Prostate gland (tissue), 2 donors: ENCODE data around the gene ASIC4.

ENCODE experiments used
- CTCF ChIP-seq, 4 experiments: fragments of 200-600 bp in 2 of 4; fragments of 450-650 bp in 2 of 4; sonication (generic) in 2 of 4; IDR thresholded peaks; 1 replicate in 3 of 4; 2 replicates in 1 of 4; pipeline ENCODE4 v1.5.1; 2016 to 2019; ENCODE audit warnings: antibody characterized with exemption in 4 of 4, mild to moderate bottlenecking in 2 of 4, moderate library complexity in 2 of 4
- POLR2A ChIP-seq: fragments of 450-650 bp; IDR thresholded peaks from one replicate; pipeline ENCODE4 v1.6.1; 2016; ENCODE audit warnings: antibody characterized with exemption, mild to moderate bottlenecking
- POLR2AphosphoS5 ChIP-seq: sonication (generic); formaldehyde crosslinking; IDR thresholded peaks from one replicate; pipeline ENCODE4 v1.6.1; 2017; ENCODE audit warnings: antibody characterized with exemption

GRCh38 chr2:219480004-219480403 is 34.3 kb upstream of the ASIC4 start:
- no peak for TF ChIP-seq POLR2A
- no peak for TF ChIP-seq CTCF (IDR thresholded peaks at IDR 0.05)
- no peak for TF ChIP-seq POLR2AphosphoS5
